ENCODE results near the gene TTC31. TPM values are rescaled to one million over a fixed set of nuclear protein-coding genes. Genes with fewer than 3 reads are reported as not detected.

Gene TTC31
- total RNA-seq, 1 experiment from 2014 or later: 38.3 TPM

GRCh38 chr2:74472945-74473258 is 10.0 kb upstream of the TTC31 start (continued):
- TF ChIP-seq CDX4 (CRISPR knock-in tag; IDR thresholded peaks at IDR 0.05; ENCODE audit: borderline replicate concordance) (no peak), ATF3 (CRISPR knock-in tag; conservative IDR thresholded peaks at IDR 0.05) (no peak), TCF7 (CRISPR knock-in tag; IDR thresholded peaks at IDR 0.05; ENCODE audit: low read depth) (no peak), NR1H2 (CRISPR knock-in tag; IDR thresholded peaks at IDR 0.05) (no peak), MLX (CRISPR knock-in tag; IDR thresholded peaks at IDR 0.05) (no peak), TEAD4 (CRISPR knock-in tag; IDR thresholded peaks at IDR 0.05) (no peak), ZMAT4 (CRISPR knock-in tag; IDR thresholded peaks at IDR 0.05) (no peak), ZNF317 (CRISPR knock-in tag; IDR thresholded peaks at IDR 0.05; ENCODE audit: borderline replicate concordance, low read depth) (no peak), RELA (CRISPR knock-in tag; IDR thresholded peaks at IDR 0.05; ENCODE audit: borderline replicate concordance) (no peak), ELF4 (CRISPR knock-in tag; IDR thresholded peaks at IDR 0.05; ENCODE audit: low read depth) (no peak), ESRRA (CRISPR knock-in tag; IDR thresholded peaks at IDR 0.05; ENCODE audit: borderline replicate concordance) (no peak), ZSCAN18 (CRISPR knock-in tag; IDR thresholded peaks at IDR 0.05) (no peak), MYBL2 (CRISPR knock-in tag; IDR thresholded peaks at IDR 0.05) (no peak), ZNF121 (CRISPR knock-in tag; IDR thresholded peaks at IDR 0.05) (no peak)

- POLR2A ChIA-PET: no interaction called here
- TF ChIP-seq ZNF138 (CRISPR knock-in tag; conservative IDR thresholded peaks at IDR 0.05) (no peak), ARID4B (CRISPR knock-in tag; IDR thresholded peaks at IDR 0.05; ENCODE audit: borderline replicate concordance) (no peak), ZMAT4 (CRISPR knock-in tag; IDR thresholded peaks at IDR 0.05) (no peak), FOXJ3 (CRISPR knock-in tag; IDR thresholded peaks at IDR 0.05; ENCODE audit: borderline replicate concordance) (no peak), IRF1 (CRISPR knock-in tag; IDR thresholded peaks at IDR 0.05) (no peak), NR1H2 (CRISPR knock-in tag; IDR thresholded peaks at IDR 0.05) (no peak), ZNF263 (CRISPR knock-in tag; IDR thresholded peaks at IDR 0.05; ENCODE audit: low read depth) (no peak), SMAD4 (CRISPR knock-in tag; IDR thresholded peaks at IDR 0.05) (no peak), JUN (CRISPR knock-in tag; IDR thresholded peaks at IDR 0.05) (no peak), MXD4 (CRISPR knock-in tag; IDR thresholded peaks at IDR 0.05; ENCODE audit: borderline replicate concordance) (no peak), ZNF317 (CRISPR knock-in tag; IDR thresholded peaks at IDR 0.05; ENCODE audit: borderline replicate concordance, low read depth) (no peak), E2F1 (CRISPR knock-in tag; IDR thresholded peaks at IDR 0.05) (no peak), NR3C1 (CRISPR knock-in tag; conservative IDR thresholded peaks at IDR 0.05; ENCODE audit: low read depth) (no peak), ZNF671 (CRISPR knock-in tag; IDR thresholded peaks at IDR 0.05) (no peak), ATF3 (CRISPR knock-in tag; conservative IDR thresholded peaks at IDR 0.05) (no peak), JAZF1 (CRISPR knock-in tag; IDR thresholded peaks at IDR 0.05) (no peak), PRRX2 (CRISPR knock-in tag; IDR thresholded peaks at IDR 0.05) (no peak)
Measured at GRCh38 chr2:74474481-74474880, 8.4 kb upstream of the TTC31 start.

More at GRCh38 chr2:74474481-74474880, 8.4 kb upstream of the TTC31 start:
- Mint-ChIP-seq H3K27me3 (ENCODE audit: low read depth) (no peaks in the 10 kb centered on the region), H3K36me3 (peaks cover 18% of the 10 kb centered on the region), H3K4me3 (no peak overlapping the region), H3K9me3 (no peaks in the 10 kb centered on the region), H3K4me1 (peaks cover 11% of the 10 kb centered on the region), H3K27ac (no peak overlapping the region)
- ATAC-seq: no peak
- CTCF ChIA-PET: interaction anchor here (0.7 to 2.6 kb wide), 7 partner anchors 8 to 158 kb away, joined by 3 to 23 read pairs (median 5); partner anchors contain the start of genes AUP1, CCDC142, HTRA2 and MOGS
- no peak for DNase-seq (ENCODE audit: low spot score)
